Adrenal gland (tissue), 5 donors: ENCODE measurements around the gene WDR3.

Source experiments
- POLR2A ChIP-seq, 2 donors: fragments of 450-650 bp; IDR thresholded peaks; one replicate each; pipeline ENCODE4 v1.6.1; 2017; ENCODE audit warnings: antibody characterized with exemption in 2 of 2, mild to moderate bottlenecking in 2 of 2, moderate library complexity in 1 of 2
- TF ChIP-seq, protein P1 (sequence below), 6 experiments: fragments of 450-650 bp in 4 of 6; fragments of 200-600 bp in 2 of 6; sonication (generic) in 1 of 6; IDR thresholded peaks; 1 replicate in 5 of 6; 2 replicates in 1 of 6; pipeline versions ENCODE4 v1.5.1 to v1.8.0; 2016 to 2021; ENCODE audit warnings: antibody characterized with exemption in 6 of 6, mild to moderate bottlenecking in 2 of 6, moderate library complexity in 1 of 6
- donor health status: DM: no; HTN: no; CAD: no.

DNA sequence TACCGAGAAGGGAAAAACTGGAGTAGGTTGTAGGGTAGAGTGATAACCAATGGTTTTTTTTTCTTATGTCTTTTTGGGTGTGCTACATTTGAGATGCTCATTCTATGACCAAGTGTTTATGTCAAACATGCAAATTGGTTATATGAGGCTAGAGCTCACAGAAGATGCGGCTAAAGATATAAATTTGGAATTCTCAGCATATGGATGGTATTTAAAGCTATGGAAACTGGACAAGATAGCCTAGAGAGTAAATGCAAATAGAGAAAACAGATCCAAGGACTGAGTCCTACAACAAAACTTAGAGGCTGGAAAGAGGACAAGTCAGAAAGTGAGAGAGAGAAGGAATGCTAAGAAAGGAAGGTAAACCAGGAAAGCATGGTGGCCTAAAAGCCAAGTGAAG, 7.5 kb upstream of the WDR3 start:
- TF ChIP-seq, protein P1, sequence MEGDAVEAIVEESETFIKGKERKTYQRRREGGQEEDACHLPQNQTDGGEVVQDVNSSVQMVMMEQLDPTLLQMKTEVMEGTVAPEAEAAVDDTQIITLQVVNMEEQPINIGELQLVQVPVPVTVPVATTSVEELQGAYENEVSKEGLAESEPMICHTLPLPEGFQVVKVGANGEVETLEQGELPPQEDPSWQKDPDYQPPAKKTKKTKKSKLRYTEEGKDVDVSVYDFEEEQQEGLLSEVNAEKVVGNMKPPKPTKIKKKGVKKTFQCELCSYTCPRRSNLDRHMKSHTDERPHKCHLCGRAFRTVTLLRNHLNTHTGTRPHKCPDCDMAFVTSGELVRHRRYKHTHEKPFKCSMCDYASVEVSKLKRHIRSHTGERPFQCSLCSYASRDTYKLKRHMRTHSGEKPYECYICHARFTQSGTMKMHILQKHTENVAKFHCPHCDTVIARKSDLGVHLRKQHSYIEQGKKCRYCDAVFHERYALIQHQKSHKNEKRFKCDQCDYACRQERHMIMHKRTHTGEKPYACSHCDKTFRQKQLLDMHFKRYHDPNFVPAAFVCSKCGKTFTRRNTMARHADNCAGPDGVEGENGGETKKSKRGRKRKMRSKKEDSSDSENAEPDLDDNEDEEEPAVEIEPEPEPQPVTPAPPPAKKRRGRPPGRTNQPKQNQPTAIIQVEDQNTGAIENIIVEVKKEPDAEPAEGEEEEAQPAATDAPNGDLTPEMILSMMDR (IDR thresholded peaks at IDR 0.05), result no peak
- no peak for TF ChIP-seq POLR2A (IDR thresholded peaks at IDR 0.05)
